ENCODE data around the gene SERPIND1.

Gene SERPIND1

DNA sequence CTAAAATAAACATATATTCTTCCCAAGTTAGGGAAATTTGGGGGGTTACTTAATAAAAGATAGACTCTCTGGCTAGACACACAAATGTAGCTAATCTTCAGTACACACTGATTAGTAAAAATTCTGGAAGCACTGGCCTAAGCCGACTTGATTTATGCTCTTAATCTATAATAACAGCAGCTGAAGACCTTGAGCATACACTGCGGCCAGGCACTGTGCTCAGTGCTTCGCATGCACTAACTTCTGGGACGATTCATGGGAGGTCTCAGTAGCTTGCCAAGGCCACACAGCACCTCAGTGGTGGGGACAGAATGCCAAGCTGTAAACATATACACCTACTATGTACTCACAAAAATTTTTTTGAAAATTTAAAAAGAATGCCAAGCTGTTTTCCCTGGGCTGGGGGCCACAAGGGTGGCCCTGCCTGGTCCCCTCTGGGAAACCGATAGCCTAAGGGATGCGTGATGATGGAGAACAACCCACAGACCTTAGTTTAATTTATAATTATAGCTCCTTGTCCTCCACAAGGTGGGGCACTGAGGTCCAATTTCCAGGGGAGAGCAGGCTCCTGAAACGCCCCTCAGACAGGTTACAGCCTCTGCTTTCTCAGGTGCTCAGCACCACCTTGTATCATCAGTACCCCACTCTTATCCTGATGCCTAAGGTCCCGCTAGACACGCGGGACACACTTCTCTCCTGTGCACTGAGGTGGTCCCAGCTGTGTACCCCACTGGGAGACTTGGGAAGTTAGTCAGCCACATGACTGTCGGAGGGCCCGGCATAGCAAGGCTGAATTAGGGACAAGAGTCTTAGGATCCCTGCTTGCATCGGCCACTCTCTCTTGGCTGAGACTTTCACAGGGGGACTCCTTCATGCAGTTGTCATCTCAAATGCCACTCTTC, 20.1 kb downstream of the SERPIND1 start:
- no peak for DNase-seq

DNA sequence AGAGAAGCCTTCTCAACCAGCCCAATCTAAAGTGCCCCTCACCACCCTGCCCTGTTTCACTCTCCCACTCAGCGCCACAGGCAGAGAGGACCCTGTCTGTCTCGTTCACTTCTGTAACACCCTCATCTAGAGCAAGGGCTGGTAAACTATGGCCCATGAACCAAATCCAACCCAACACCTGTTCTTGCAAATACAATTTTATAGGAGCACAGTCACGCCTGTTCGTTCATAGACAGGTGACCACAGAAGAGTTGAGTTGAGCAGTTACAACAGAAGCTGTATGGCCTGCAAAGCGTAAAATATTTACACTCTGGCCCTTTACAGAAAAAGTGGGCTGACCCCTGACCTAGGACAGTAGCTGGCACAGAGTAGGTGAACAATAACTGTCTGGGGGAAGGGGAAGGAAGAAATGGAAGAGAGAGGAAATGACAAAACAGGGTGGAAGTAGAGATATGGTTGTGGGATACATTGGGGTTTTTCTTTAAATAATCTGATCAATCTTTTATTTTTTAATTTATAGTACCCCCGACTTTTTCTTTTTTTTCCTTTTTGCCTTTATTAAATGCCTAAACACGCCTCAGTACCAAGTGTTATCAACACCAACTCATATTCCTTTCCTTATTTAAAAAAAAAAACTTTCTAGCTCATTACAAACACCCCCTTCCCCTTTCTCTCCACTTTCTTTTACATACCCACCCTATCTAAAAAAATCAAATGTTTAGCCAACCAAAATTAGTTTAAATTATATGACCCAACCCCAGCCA, 20.9 kb downstream of the SERPIND1 start:
- no peak for DNase-seq

DNA sequence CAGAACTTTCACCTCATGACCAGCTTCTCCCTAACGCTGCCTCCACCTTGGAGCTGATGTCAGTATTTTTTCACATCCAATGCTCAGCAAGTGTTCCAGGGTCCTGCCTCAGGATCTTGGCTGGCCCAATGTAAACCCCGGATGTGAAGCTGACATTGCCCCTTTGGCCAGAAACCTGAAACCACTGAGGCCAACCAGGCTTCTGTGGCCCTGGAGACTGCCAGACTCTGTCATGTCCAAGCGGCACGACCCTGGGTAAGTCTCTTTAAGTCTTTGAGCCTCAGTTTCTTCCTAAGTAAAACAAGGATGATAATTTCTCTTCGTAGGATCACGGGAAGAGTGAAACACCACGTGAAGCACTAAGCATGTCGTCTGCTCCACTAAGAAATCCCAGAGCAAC, 22.8 kb downstream of the SERPIND1 start:
- no peak for DNase-seq

DNA sequence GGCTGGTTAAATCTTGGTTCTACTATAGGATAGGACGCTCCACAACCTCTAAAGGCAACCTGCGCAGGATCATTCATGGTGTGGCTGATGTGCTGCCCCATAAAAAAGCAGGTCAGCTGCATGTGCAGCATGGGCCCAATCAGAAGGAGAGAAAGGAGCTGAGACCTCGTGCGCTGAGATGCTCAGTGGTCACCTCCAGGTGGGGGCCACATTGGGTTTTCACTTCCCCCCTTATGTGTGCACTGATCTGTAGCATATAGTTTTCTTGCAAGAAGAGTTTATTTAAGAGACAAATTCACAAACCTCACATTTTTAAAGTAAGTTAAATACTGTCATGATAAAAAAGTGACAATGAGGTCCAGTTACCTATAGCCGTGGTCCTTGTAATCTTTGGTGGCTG, 24.3 kb downstream of the SERPIND1 start:
- DNase-seq, result no peak

DNA sequence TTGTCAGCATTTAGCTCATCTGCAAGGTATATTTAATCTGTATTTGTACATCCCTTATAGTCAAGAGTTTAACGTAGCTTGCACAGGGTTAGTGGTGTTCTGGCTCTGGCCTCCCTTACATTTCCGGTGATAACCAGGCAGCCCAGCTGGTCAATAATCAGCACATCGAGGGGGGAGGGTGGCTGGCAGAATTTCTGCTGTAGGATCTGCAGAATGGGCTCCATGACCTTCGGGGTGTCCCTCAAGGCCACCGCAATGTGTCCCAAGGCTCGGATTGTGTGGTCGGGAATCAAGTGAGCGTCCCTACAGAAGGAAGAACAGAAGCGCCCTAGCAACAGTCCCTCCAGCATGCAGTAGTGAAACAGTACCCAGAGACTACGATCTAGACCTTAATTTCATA, 25.1 kb downstream of the SERPIND1 start:
- DNase-seq, result no peak

DNA sequence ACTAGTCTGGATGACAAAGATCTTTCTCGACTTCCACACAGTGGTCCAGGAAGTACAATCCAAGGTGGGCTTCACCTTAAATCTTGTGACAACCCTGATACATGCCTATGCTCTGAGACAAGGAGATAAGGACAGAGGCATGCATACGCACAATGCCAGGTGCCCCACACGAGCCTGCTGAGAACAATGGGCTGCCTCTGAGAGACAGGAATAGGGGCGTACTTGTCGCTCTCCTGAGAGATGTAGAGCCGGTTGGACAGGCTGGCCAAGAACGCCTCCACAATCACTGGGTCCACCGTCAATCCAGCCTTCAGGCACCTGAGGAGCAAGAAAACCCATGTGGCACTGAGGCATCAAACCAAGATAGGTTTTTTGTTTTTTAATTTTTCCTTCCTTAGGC, 25.5 kb downstream of the SERPIND1 start:
- DNase-seq, result no peak

DNA sequence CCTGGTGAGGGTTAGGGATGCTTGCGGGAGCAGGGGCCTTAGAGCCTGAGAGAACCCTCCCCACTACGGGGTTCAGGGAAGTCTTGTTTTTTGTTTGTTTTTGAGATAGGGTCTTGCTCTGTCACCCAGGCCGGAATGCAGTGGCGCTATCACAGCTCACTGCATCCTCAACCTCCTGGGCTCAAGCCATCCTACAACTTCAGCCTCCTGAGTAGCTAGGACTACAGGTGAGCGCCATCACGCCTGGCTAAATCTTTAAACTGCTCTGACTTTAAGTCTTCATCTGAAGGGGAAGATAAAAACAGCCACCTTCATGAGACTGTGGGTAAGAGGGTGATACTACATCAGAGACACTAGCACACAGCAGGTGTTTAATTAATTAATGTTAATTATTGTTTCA, 28.5 kb downstream of the SERPIND1 start:
- DNase-seq, result no peak

DNA sequence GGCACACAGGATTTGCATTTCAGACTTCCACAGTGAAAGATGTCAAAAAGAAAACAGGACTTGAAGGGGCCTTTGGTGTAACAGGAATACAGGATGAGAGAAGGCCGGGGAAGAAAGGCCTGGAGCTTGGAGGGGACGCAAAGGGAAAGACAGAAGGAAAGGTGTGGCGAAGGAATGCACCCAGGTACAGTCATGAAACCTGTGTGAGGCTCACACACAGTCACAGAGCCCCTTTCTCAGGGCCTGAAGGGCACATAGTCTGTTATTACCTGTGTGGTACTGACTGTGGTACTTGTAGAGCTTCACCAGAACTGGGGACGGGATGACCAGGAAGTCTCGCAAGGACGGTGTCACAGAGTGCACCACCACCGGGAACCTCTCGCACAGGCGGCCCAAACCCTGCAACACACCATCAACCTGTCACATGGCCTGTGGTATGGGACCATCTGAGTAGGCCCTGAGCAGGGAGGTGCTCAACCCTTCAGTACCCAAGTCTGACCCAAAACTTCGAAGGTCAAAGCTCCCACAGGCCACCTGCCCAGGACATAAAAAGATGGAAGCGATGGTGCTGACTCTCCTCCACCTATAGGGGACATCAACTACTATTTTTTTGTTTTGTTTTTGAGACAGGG, 29.1 kb downstream of the SERPIND1 start:
- no peak for DNase-seq

DNA sequence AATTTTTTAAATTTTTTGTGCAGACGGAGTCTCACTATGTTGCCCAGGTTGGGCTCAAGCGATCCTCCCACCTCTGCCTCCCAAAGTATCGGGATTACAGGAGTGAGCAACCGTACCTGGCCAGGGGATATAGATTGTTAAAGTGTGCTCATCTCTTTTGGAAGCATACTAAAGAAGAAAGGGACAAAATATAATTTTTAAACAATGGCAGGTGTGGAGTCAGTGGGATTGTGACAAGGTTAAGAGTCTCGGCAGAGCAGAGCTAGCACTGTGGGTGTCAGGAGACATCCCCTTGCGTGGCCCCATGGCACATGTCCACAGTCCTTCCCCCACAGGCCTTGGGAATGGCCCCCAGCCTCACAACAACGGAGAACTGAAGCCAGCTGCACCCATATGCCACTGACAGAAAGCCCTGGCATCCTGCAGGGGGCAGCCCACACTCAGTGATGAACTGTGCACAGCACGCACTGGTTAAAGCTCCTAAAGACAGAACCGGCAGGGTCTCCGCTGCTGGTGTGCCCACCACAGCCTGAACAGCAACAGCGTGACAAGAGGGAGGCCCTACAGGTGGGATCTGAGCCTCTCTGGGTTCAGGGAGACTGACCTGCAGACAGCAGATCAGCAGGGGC, 29.9 kb downstream of the SERPIND1 start:
- DNase-seq, result peak; percentile 7

DNA sequence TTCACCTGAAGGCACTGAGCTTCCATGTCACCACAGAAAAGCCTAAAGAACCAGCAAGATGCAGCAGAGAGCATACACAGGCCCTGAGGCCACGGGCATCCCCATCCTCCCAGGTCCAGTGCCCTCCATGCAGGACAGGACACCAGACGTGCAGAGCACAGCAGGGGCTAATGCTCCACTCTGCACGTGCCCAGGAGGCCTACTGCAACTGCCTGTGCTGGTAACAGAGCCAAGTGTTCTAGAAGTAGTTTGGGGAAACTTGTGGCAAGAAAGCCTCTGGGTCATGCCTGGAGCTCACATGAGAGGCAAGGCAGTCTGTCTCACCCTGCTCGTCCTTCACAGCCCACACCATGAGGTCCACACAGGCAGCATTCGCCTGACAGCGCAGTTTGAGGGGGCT, 30.7 kb downstream of the SERPIND1 start:
- DNase-seq, result no peak

DNA sequence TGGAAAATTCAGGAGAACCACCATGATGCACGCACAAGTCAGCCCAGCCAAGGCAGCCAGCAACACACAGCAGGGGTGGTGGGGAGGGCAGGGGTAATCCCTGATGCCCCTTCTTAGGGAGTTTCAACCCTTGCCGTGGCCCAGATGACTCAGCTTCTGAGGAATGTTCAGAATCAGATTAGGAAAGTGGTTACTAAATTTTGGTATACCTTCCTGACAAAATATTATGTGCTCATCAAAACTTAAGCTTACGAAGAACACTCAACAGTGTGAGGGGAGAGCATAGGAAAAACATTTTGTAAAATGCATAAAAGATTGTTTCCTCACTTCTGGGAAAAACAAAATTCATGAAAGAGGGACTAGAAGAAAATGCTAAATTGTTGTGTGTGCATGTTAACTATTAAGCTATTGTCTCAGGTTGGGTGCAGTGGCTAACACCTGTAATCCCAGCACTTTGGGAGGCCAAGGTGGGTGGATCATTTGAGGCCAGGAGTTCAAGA, 32.1 kb downstream of the SERPIND1 start:
- no peak for DNase-seq

DNA sequence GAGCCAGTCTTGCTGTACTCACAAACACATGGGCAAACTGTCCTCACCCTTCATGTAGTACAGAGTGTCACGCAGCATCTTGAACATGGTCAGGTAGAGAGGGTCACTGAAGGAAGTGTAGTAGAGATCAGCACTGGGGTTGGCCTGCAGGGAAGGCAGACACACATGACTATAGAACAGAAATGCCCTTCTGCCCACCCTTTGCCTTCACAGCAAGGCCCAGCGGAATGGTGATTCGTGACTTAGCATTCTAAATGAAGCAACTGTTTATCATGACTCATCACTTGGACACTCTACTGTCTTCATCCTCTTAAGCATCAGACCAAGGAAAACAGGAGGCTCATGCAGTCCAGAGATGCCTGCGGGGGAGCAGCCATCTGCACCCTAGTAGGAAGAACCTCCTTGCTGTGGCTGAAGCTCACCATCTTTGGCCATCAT, 33.4 kb downstream of the SERPIND1 start:
- DNase-seq, result no peak

DNA sequence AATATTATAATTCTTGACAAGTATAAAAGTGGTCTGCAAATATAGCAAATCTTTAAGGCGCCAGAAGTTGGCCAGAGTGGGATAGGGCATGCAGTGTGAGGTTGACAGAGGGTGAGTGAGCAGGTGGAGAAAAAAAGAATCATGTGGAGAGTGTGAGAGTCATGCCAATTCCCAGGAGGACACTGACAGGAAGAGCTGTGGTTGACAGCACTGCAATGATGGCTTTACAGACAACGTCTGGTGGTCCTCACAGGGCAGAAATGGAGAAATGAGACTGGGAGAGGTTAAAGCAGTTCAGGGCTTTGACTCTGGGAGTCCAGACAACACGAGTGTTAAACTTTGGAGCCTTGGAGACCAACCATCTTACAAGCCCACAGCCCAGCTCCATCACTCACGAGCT, 34.9 kb downstream of the SERPIND1 start:
- no peak for DNase-seq

DNA sequence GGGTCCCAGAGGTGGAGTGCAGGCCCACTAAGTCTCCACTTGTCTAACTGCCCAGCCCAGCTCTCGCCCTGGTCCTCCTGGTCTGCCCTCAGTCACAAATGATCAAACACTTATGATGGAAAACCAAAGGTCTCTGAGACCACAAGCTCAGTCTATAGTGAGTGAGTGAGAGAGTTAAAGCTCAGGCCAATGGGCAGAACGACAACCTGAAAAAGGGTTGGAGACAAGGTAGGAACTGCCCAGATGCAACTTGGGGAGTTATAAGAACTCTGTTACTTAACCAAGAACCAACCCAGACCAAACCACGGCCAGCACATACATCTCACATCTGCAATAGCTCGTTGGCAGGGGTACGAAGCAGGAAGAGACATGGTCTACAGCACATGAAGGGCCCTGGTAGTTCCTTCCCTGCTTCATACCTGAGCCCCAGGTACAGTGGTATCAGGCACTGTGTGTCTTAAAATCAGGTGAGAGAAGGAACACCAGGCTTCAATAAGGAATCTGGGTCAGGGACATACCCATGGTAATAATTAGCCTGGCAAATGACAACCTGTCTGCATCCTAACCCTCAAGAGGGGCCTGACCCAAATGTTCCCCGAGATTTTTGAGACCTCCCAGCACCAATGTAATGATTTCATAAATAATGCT, 35.7 kb downstream of the SERPIND1 start:
- no peak for DNase-seq

DNA sequence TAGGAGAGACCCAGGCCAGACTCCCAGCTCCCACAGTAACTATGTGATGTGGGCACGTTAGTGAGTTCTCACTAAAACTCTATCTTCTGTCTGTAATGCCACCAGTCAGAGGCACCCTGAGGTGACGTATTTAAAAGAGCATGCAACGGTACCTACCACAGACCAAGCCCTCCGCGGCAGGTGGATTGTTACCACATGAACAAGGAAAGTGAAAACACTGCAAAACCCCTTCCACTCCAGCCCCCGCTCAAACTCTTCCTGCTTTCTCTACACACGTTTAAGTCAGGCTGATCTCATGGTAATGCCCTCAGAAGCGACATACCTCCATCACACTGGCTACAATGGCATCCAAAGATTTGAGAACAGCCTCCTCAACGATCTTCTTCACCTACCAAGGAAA, 36.7 kb downstream of the SERPIND1 start:
- DNase-seq, result no peak

DNA sequence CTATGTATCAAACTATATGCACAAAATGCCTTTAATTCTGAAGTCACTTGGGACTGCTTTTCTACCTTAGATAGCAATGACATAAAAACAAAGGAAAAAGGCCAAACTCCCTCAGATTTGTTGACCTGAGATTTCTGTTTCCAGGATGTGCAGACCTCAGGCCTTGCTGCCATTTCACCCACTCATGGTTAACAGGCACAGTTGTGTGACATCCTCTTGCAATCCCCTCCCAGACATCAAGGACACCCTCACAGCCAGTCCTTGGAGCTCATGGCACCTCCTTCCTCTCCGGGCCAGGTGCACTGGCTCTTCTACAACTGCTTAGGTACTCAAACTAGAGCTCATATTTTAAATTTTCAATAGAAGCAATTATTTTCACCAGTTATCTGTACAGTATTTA, 37.3 kb downstream of the SERPIND1 start:
- DNase-seq, result no peak

DNA sequence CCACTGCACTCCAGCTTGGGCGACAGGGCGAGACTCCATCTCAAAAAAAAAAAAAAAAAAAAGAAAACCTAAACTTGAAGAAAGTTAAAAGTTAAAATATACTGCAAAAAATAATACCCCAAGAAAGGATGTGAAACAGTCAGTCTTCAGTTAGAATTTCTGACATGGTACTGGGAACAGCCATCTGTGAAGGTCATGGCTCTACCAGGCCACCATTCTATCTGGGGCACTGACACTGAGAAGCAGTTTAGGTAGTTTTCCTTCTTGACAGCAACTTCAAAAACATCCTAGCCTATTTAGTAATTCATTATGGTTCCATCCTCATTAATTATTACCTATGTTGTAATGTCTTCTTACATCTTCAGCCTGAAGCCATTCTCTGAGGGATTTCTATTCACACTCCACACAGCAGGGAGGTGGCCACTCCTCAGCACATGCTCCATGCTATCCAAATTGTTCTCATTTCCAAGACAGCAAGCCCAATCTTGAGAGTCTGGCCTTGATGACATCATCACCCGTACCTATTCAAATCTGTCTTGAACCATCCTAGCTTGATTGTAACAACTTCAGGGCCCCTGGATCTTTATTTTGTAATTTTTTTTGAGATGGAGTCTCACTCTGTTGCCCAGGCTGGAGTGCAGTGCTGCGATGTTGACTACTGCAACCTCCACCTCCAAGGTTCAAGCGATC, 38.2 kb downstream of the SERPIND1 start:
- DNase-seq, result no peak

DNA sequence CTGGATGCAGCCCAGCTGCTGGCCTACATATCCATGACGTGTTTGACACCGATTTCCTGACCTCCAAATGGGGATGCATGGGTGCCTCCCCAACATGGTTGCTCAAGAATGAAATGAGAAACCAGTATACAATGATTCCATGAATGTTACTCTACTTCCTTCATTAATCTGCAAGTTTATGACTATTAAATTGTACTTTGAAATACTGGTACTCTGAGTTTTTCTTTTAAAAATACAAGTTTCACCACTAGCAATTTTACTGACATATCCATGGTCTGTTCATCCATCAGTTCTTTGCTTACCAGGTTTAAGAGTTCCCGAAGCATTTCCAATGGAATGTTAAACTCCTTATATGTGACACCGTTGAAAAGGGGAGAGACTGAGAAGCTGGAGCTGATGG, 39.1 kb downstream of the SERPIND1 start:
- no peak for DNase-seq

DNA sequence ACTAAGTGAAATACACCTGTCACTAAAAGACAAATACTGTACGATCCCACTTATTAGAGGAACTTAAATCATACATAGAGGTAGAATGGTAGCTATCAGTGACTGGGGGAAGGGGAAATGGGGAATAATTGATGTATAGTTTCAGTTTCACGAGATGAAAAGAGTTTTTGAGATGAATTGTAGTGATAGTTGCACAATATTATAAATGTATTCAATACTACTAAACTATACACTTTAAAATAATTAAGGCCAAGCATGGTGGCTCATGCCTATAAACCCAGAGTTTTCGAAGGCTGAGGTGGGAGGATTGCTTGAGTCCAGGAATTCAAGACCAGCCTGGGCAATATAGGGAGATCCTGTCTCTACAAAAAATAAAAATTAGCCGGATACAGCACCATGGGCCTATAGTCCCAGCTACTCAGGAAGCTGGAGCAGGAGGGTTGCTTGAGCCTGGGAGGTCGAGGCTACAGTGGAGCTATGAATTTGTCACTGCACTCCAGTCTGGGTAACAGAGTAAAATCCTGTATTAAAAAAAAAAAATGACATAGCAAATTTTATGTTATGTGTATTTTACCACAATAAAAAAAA, 40.4 kb downstream of the SERPIND1 start:
- no peak for DNase-seq

DNA sequence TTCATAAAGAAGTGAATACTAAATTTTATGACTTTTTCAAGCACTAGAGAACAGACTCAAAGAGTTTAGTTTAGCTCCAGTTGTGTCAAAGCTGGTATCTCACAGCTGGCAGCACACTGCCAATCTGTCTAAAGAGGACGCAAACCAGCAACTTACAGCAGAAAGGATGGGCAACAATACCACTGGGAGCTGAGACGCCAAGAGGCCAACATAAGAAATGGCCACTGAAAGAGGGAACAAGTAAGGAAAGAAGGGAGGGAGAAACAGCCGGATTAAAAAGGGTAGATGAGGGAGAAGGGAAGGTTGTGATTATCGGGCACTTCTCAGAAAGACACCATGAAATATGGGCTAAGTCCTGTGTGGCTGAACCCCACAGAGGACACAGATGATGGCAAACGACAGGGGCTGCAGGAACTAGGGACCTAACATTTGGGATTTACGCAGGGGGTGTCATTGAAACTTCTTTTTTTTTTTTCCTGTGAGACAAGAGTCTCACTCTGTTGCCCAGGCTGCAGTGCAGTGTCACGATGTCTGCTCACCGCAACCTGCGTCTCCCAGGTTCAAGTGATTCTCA, 41.7 kb downstream of the SERPIND1 start:
- no peak for DNase-seq

DNA sequence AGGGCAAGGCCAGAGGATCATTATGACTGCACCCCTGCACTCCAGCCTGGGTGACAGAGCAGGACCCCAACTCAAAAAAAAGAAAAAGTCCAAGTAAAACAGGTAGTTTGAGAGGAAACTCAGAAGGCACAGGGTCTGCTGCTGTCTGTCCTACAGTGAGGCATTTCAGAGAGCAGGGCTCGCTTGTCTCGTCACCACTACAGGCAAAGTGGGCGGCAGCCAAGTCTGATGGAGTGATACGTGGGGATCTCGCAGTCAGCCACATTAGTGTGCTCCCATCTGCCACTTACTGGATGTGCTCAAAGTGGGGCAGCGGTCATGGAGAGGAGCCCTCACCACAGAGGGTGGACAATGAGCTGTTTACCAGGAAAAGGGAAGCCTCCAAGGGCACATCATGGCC, 42.6 kb downstream of the SERPIND1 start:
- DNase-seq, result no peak

Data from DMS53 (cell line).